PC-9 (cell line): ENCODE results near the gene PTPN1. TPM values are rescaled to one million over a fixed set of nuclear protein-coding genes. Genes with fewer than 3 reads are reported as not detected.

Experiments used
- BruUV-seq: library from RNA; stranded (reverse); fragments of 400-500 nt; replicated peaks from 2 replicates; lab custom pipeline; 2021; lab: Mats Ljungman, UMichigan
- CTCF ChIA-PET: fragments of 300-600 bp; sonication (Branson Sonifier 250); formaldehyde crosslinking; loops from one replicate; lab custom pipeline; 2022; ENCODE audit warnings: antibody characterized with exemption; lab: Charles Lee
- POLR2A ChIA-PET: fragments of 300-600 bp; sonication (Branson Sonifier 250); formaldehyde crosslinking; loops from one replicate; lab custom pipeline; 2022; ENCODE audit warnings: antibody characterized with exemption; ENCODE audit not compliant: unreplicated experiment; lab: Charles Lee
- DNase-seq, 2 experiments: peaks; one replicate each; pipeline versions ENCODE4 v3.0.0 to v3.0.0-alpha.2; 2015 to 2022; ENCODE audit warnings: mixed read lengths in 1 of 2
- H2AFZ ChIP-seq: fragments of 200-600 bp; sonication (generic); 2 replicates; pipeline ENCODE4 v1.8.1; 2017; ENCODE audit warnings: antibody characterized with exemption
- H3F3A ChIP-seq: fragments of 200-600 bp; sonication (generic); 2 replicates; pipeline ENCODE4 v1.8.1; 2017; ENCODE audit warnings: antibody characterized with exemption, mild to moderate bottlenecking, low read depth; ENCODE audit not compliant: insufficient read depth
- H3K27ac ChIP-seq: fragments of 200-600 bp; sonication (generic); 2 replicates; pipeline ENCODE4 v1.6.1; 2016; ENCODE audit warnings: mixed run types
- H3K27me3 ChIP-seq: fragments of 200-600 bp; sonication (generic); 2 replicates; pipeline ENCODE4 v1.6.1; 2016; ENCODE audit warnings: low read depth, mixed run types; ENCODE audit not compliant: insufficient read depth
- H3K36me3 ChIP-seq: fragments of 200-600 bp; sonication (generic); 2 replicates; pipeline ENCODE4 v1.6.1; 2016; ENCODE audit warnings: low read depth, mixed run types
- H3K4me1 ChIP-seq: fragments of 200-600 bp; sonication (generic); replicated peaks from 2 replicates; pipeline ENCODE4 v1.6.1; 2016; ENCODE audit warnings: mixed run types; ENCODE audit not compliant: insufficient read depth
- H3K4me2 ChIP-seq: fragments of 200-600 bp; sonication (generic); 2 replicates; pipeline ENCODE4 v1.6.1; 2017; ENCODE audit warnings: mixed run types
- H3K4me3 ChIP-seq: fragments of 200-600 bp; sonication (generic); 2 replicates; pipeline ENCODE4 v1.6.1; 2016; ENCODE audit warnings: mixed run types
- H3K79me2 ChIP-seq: fragments of 200-600 bp; sonication (generic); 2 replicates; pipeline ENCODE4 v1.6.1; 2017; ENCODE audit warnings: low read depth, mixed run types
- H3K9me2 ChIP-seq: fragments of 200-600 bp; sonication (generic); 2 replicates; pipeline ENCODE4 v1.8.1; 2017; ENCODE audit warnings: mild to moderate bottlenecking; ENCODE audit not compliant: insufficient read depth
- H3K9me3 ChIP-seq: fragments of 200-600 bp; sonication (generic); 2 replicates; pipeline ENCODE4 v1.8.1; 2016; ENCODE audit warnings: low read depth; ENCODE audit not compliant: insufficient read depth
- H4K20me1 ChIP-seq: fragments of 200-600 bp; sonication (generic); 2 replicates; pipeline ENCODE4 v1.8.1; 2017; ENCODE audit not compliant: insufficient read depth
- CTCF ChIP-seq: fragments of 200-600 bp; sonication (generic); conservative IDR thresholded peaks from 2 replicates; pipeline ENCODE4 v1.6.1; 2017; ENCODE audit warnings: mixed run types, antibody characterized with exemption, mild to moderate bottlenecking, moderate library complexity
- EZH2 ChIP-seq: fragments of 200-600 bp; sonication (generic); IDR thresholded peaks from 2 replicates; pipeline ENCODE4 v1.8.0; 2017; ENCODE audit warnings: antibody characterized with exemption, low read depth
- intact Hi-C: fragments of 100-400 bp; cut with micrococcal nuclease; formaldehyde crosslinking; loops from one replicate; pipeline ENCODE4 v1.10.0; 2022; ENCODE audit not compliant: unreplicated experiment
- total RNA-seq: library from RNA; stranded (reverse); gene quantifications from 2 replicates; pipeline ENCODE4 v1.2.3, GENCODE V29; 2021

PTPN1 gene
- total RNA-seq, 1 experiment from 2014 or later: 59.8 TPM

- no TSS peak for BruUV-seq
These were observed 23.3 kb downstream of the PTPN1 start for GRCh38 chr20:50533464-50533863.

GRCh38 chr20:50534567-50534966 lies 24.4 kb downstream of the PTPN1 start:
- peak; percentile 25 to 54 for DNase-seq
- Histone ChIP-seq H3K4me1 (peaks cover 39% of the 10 kb centered on the region), H3K27me3 (no peaks in the 10 kb centered on the region), H2AFZ (no peak overlapping the region), H3K4me2 (no peak overlapping the region), H3K9me3 (no peaks in the 10 kb centered on the region), H3K9me2 (no peaks in the 10 kb centered on the region), H4K20me1 (no peaks in the 10 kb centered on the region), H3K27ac (peak overlapping the region; percentile 24), H3K79me2 (peaks cover 96% of the 10 kb centered on the region), H3F3A (peaks cover 22% of the 10 kb centered on the region), H3K36me3 (no peaks in the 10 kb centered on the region), H3K4me3 (no peak overlapping the region)
- no TSS peak for BruUV-seq
- ChIA-PET CTCF (interaction anchor here (0.6 to 1.1 kb wide), 2 partner anchors 9 to 30 kb away, joined by 3 to 7 read pairs; no protein-coding TSS in a partner anchor), POLR2A (interaction anchor here (0.7 kb wide), 1 partner anchor 226 kb away, joined by 4 read pairs; no protein-coding TSS in a partner anchor)
- TF ChIP-seq CTCF (no peak), EZH2 (no peak)
- intact Hi-C loops: no loop called here

More at GRCh38 chr20:50533464-50533863, 23.3 kb downstream of the PTPN1 start:
- no peaks in the 10 kb centered on the region for H3K36me3 ChIP-seq
- H3K9me2 ChIP-seq: no peaks in the 10 kb centered on the region
- no peak for TF ChIP-seq EZH2
- no peak for TF ChIP-seq CTCF
- no peak overlapping the region for H3K27ac ChIP-seq
- CTCF ChIA-PET: interaction anchor here (0.5 kb wide), 1 partner anchor 1018 kb away, joined by 5 read pairs; no protein-coding TSS in a partner anchor
- H3K27me3 ChIP-seq: no peaks in the 10 kb centered on the region
- no peak overlapping the region for H3K4me2 ChIP-seq
- DNase-seq: no peak
- H3F3A ChIP-seq: peaks cover 15% of the 10 kb centered on the region
- no peaks in the 10 kb centered on the region for H3K9me3 ChIP-seq
- POLR2A ChIA-PET: no interaction called here
- 0 out of 2 replicates have a peak, but pooled peaks cover 5% of the 10 kb centered on the region for H4K20me1 ChIP-seq
- H3K79me2 ChIP-seq: peaks cover 95% of the 10 kb centered on the region
- H3K4me1 ChIP-seq: peaks cover 28% of the 10 kb centered on the region
- no peak overlapping the region for H2AFZ ChIP-seq
- no peak overlapping the region for H3K4me3 ChIP-seq
- intact Hi-C loops: no loop called here

GRCh38 chr20:50535162-50535561 lies 25.0 kb downstream of the PTPN1 start:
- H3K9me3 ChIP-seq: no peaks in the 10 kb centered on the region
- intact Hi-C loops: no loop called here
- H3K27ac ChIP-seq: peak overlapping the region; percentile 24; the same call in 1 of the 2 replicates
- H3K27me3 ChIP-seq: no peaks in the 10 kb centered on the region
- no peak for DNase-seq
- H3K36me3 ChIP-seq: no peaks in the 10 kb centered on the region
- TF ChIP-seq CTCF (no peak), EZH2 (no peak)
- H3K4me2 ChIP-seq: no peak overlapping the region
- CTCF ChIA-PET: interaction anchor here (0.6 to 1.1 kb wide), 2 partner anchors 8 to 29 kb away, joined by 3 to 7 read pairs; no protein-coding TSS in a partner anchor
- peaks cover 92% of the 10 kb centered on the region for H3K79me2 ChIP-seq
- H3K4me3 ChIP-seq: no peak overlapping the region
- peaks cover 45% of the 10 kb centered on the region for H3K4me1 ChIP-seq
- H3F3A ChIP-seq: peaks cover 28% of the 10 kb centered on the region
- no peaks in the 10 kb centered on the region for H4K20me1 ChIP-seq
- H2AFZ ChIP-seq: no peak overlapping the region
- POLR2A ChIA-PET: interaction anchor here (0.6 to 0.7 kb wide), 2 partner anchors 43 to 1487 kb away, joined by 3 to 44 read pairs; no protein-coding TSS in a partner anchor
- no TSS peak for BruUV-seq
- H3K9me2 ChIP-seq: no peaks in the 10 kb centered on the region
